Skin of body (tissue), 2 donors: Measurements from ENCODE around the gene LEMD2. TPM values are rescaled to one million over a fixed set of nuclear protein-coding genes. Genes with fewer than 3 reads are reported as not detected.

ENCODE experiments used
- DNase-seq: peaks from one replicate; lab custom pipeline; 2025; lab: John Stamatoyannopoulos, UW
- total RNA-seq: library from RNA; depleted of rRNA; stranded (reverse); fragments of >200 nt; gene quantifications from one replicate; pipeline ENCODE4 v1.2.3, GENCODE V29; 2014

LEMD2 gene
- total RNA-seq, 1 donor from 2014 or later: 39.2 TPM

DNA sequence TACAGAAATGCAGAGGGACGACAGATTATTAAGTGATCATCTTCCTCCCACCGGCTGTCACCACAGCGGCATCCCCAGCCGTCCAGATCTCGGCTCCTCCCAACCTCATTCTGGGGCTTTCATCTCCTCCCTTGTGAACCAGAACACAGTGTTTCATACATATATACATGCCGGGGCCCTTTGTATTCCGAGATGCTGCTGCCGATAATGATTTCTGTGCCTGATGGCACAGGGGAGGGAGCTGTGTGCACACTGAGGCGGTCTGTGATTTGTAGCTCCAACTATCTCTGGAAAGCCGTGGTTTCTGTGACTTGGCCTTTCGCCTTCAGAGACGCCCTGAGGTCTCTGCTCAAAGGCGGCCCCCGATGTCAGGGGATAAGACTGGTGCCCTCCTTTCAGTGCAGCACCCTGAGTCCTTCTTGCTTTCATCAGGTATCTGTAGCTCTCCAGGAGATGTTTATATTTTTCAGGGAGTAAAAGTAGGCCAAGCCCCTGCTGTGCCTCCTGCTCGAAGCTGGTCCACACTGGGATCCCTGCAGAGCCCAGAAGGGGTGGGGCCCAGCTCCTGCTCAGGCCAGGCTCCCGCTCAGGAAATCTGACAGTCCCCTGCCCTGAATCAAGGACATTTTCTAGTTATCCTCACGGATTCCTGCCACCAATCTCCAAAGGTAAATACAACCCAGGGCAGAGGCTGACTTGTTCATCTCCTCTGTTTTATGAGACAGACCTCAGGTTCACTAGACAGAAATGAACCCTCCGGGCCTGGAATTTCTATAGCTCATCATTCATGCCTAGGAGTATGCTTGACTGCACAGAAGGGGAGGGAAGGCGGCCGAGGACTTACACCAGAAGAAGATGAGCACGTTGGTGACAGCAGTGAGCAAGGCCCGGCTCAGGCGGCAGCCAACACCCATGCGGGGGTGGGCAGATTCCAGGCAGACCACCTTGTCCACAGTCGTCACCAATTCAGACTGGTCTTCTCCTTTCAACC, 11.2 kb downstream of the LEMD2 start:
- DNase-seq: no peak

DNA sequence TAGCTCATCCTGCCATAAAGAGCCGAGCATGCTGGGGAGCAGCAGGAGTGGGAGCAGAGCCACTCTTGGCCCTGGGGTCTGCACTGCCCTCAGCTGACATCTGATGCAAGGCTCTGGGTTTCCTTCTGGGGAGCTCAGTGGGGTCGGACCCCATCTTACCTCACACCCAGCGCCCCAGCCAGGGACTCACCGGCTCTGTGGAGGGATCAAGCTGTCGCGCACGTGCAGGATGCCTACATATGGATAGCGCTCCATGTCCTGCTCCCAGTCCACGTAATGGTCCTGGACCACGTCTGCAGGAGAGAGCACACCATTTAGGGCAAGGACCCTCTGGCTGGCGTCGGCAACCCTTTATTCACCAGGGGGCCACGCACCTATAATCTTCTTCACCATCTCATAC, 12.2 kb downstream of the LEMD2 start:
- DNase-seq: no peak

DNA sequence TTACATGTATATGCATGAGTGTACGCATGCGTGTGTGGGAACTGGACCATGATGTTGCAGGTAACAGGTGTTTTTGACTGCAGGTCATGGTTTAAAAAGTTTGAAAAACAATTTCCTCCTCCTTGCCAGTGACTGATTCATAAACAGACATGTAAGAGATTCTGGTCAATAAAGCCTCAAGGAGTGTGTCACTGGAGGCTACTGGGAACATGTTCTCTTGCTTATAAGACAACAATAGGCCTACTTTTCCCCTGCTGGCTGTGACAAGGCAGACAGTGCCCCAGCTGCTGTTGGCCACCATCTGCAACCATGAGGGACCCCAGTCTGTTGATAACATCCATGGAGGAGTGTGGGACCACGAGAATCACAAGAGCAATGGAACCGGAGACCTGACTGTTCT, 12.7 kb downstream of the LEMD2 start:
- DNase-seq: no peak

DNA sequence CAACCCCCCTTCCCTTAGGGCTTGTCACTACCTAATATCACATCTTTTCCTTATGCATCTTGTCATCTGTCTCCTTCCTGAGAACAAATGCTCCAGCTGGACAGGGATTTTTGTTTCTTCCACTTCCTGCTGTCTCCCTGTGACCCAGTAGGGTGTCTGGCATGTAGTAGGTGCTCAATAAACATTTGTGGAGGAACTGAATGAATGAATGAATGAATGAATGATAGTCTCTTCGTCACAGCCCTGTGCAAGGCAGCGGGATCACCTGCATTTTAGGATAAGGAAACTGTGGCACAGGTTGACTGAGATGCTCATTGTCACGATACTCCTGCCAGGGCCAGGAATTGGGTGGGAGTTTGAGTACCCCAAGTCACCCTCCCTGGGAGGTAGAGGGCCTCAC, 14.2 kb downstream of the LEMD2 start:
- no peak for DNase-seq

DNA sequence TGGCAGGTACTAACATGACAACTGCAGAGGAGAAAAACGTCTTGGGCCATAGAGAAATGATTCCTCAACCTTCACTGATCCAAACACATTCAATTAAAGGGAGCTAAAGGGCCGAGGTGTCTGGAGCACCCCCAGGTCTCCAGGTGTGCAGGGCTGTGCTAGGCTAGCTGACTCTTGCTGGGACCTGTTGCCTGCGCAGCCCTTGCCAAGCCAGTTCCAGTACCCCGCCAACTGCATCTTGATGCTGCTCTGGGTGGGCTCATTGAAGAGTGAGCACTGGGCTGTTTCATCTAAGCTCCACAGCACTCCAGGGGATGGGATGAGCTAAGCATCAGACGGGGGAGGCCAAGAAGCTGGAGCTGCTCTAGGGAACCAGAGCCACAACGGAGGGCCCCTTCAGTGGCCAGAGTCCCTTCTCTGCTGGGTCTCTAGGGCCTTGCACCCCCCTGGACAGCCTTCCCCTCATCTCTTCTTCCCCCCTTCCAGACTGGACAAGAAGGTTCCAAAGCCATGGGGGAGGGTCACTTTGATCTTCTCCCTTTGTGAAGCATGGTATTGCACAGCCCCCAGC, 15.9 kb downstream of the LEMD2 start:
- DNase-seq: no peak

DNA sequence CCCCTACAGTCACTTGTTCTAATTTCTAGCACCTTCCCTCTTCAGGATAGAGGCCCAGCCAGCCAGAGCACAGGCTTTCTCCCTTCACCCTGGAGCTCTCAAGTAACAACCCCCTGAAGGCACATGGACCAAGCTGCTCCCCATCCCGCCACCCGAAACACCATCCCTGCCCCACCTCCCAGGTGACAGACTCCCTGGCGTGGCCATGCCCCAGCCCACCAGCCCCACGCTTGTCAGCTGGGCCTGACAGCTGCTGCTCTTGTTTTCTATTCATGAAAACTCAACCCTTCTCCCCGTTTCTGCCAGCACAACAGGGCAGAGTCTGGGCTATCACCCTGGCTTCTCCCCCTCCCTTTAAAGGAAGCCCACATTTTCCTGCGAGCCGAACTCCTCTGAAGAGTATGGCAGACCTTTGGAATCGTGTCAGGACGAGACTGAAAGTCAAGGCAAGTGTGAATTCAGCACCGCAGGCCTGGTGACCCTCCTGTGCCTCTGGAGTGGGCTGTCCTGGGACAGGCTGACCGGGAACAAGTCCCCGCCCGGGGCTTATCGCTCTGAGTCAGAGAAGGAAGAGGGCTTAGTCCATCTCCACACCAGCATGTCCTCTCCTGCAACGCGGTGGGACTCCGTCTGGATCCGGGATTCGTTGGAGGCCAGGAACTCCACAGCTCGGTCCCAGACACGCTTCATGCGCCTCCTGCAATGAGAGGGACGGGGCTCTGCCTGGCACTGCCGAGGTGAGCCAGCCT, 16.7 kb downstream of the LEMD2 start:
- no peak for DNase-seq

DNA sequence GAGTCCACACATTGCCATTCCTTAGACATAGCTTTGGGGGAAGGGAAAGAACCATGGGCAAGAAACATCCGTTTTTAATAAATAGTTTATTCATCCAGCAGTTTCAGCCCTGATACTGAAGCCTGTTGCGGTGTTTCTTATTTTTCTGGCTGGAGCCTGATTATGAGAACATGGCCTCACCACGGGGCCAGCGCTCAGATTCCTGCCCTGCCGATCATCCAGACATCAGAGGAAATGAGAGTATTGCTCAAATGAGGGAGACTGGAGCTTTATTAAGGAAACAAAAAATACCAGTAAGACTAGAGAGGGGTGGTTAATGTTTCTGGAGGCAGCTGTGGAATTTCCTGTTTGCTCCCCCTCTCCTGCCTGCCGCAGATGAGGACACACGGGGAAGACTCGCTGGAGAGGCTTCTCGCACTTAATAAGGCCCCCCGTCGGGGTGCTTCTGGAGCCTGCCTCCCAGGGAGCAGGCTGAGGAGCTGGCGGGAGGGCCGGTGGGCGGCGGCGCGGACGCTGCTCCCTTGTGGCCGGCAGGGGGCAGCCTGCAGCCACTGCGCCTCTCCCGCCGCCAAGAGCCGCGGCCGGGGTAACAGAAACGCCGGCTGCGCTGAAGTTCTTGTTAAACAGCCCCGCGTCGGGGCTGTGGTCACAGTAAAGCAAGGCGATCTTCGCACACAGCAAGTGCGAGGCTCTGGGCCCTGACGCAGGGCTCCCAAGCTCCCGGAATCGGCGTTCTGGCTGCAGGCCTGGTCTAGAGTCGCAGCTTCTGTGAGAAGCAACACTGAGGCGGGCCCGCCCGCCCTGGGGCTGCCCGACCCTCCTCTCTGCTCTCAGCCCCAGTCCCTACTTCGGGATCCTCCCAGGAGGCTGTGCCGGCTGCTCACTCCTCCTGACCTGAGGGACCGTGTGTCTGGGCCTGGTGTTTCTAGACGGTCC, 17.5 kb downstream of the LEMD2 start:
- DNase-seq: peak; percentile 87

DNA sequence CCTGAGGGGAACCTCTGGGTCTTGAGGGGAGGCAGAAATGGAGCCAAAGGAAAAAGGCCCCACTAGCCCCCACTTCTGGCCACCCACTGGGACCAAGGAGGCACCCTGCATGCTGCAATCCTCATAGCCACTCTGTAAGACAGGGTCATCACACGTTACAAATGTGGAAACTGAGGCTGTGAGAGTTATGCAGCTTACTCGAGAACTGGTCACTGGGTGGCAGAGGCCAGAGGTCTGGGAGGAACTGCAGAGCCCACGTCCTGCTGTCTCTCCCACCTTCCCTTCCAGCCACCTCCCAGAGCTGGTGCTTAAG, 18.1 kb downstream of the LEMD2 start:
- DNase-seq: no peak

DNA sequence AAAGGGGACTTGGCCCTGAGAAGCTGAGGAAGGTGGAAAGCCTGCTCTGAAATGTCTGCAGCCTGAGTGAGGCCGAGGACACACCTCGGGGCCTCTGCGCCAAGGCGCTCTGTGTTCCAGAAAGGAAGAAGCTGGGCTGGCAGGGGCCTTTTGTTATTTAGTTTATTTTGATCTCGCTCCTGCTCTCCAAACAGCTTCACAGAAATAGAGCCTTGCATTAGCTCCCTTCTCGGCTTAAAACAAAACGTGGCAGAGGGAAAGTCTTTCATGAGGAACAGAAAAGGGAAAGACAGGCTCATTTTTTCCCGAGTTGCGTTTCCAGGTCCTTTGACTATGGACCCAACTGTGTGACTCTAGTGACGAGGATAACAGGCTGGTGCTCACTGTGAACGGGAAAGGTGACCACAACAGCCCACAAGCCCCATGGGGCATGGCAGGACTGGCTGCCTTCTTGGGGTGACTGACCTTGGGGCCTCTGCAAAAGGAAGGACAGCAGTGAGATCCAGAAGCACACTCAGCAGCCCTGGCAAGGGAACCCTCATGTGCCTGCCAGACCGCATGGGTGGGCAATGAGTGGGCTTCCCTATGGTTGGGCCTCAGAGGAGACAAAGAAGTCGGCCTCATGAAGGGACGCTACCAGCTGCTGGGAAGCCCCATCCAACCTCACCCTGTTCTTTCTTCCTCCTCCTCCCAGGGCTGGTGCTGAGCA, 18.7 kb downstream of the LEMD2 start:
- DNase-seq: no peak

DNA sequence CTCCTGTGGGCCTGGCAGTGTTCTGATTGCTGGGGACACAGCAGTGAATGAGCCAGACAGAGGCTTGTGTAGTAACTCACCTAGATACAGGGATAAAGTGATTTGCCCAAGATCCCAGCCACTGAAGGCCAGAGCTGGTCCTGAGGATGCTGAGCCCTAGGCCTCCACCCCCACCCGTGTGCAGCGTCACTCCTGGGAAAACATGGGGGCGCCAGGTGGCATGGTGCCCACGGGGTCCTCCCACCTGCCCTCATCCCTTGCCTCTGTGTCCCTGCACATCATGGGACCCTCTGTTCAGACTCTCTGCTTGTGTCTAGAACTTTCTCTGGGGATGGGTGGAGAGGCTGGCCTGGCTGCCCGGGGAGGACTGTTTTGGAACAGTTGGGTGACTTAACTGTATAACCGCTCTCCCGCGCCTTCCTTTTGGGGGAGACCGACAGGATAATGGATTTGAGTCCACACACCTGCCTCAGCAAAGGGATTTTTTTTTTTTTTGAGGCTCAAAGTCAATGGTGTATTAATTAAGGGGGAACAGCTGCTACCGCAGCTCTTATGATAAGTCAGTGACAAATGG, 19.6 kb downstream of the LEMD2 start:
- DNase-seq: no peak

DNA sequence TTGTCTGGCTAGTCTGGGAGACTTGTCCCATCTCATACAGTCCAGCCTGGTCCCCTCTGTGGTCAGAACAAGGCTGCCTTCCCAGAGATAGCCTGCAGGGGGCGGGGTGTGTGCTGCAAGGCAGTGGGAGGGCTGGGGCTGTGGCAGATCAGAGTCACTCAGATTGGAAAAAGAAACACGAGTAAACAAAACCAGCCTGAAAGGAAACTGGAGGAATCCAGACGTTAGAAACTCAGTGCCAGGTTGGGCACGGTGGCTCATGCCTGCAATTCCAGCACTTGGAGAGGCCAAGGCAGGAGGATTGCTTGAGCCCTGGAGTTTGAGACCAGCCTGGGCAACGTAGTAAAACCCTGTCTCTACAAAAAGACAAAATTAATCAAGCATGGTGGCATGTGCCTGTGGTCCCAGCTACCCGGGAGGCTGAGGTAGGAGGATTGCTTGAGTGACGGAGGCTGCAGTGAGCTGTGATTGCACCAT, 20.2 kb downstream of the LEMD2 start:
- no peak for DNase-seq

DNA sequence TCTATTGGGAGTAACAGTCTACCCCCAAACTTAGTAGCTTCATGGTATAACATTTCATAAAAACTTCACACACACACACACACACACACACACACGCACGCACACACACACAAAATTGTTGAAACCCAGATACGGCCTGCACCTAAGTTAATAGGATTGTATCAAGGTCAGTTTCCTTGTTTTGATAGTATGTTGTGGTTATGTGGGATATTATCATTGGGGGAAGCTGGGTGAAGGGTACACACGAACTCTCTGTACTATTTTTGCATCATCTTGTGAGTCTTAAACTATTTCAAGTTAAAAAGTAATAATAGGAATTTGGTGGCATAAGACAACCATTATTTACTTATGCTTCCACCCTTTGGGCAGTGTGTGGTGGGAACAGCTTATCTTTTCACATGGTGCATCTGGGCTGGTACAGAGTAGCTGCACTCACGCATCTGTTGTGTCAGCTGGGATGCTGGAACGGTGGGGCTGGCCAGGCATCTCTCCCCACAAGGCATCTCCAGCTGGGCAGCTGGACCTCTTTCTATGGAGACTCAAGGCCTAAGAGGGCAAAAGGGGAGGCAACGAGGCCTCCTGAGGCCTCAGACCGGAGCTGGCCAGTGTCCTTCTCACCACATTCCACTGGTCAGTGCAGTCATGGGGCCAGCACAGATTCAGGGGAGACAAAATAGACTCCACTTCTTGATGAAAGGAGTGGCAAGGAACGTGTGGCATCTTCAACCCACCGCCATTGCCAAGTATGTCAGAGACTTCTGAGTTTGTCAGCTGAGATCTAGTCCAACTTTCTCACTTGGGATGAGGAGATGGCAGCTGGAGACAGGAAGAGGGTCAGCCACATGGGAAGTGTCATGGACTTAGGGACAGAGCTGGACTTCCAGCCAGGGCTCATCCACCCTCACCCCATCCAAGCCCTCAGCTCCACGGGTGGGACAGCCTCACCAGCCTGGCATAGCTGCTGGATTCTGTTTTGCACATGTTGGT, 21.7 kb downstream of the LEMD2 start:
- DNase-seq: no peak

DNA sequence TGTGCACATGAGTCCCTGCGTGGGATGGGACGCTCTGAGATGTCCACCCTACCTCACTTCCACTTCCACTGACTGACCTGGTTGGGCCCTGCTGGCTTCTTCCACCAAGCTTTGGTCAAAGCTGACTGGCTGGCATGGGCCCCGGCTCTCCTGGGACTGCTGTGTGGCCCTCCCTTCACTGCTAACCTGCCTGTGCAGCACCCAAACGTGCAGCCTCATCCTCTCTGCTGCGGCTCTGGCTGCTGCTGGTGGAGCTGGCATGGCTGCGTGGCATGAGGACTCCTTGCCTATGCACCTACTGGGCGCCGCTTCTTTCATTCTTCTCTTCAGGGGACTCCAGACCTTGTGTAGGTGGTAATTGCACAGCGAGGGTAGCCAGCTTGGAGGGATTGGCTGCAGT, 23.6 kb downstream of the LEMD2 start:
- DNase-seq: no peak

DNA sequence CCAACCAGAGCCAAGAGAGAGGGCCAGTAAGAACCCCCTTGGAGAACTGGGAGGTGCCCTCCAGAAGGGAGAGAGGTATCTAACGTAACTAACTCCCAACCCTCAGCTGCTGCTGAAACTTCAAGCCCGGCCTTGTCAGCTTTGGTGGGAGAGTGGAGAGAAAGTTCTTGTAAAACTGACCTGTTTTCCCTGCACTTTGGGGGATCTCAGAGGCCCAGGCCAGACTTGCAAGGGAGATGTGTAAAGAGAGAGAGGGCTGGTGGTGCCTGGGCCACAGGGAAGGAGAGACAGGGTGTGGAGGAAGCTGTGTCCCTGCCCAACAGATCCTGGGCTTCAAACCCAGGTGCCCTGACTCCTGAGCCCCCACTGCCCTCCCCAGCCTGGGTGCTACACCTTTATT, 24.9 kb downstream of the LEMD2 start:
- DNase-seq: no peak

DNA sequence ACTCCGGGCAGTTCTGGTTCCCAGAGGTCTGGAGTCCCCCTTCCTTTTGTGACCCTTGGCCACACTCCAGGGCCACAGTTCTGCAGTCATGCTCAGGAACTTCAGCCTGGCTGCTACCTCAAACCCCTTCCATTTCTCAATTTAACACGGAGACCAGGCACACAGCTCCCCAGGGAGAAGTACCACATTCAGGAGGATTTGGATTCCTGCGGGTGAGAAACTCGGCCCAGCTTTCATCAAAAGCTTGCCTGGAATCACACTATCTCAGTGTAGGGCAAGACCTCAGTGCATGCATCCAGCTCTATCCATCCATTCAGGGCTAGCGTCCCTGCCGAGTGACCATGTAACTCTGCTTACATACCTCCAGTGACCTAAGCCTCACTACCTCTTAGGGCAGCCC, 25.4 kb downstream of the LEMD2 start:
- no peak for DNase-seq

DNA sequence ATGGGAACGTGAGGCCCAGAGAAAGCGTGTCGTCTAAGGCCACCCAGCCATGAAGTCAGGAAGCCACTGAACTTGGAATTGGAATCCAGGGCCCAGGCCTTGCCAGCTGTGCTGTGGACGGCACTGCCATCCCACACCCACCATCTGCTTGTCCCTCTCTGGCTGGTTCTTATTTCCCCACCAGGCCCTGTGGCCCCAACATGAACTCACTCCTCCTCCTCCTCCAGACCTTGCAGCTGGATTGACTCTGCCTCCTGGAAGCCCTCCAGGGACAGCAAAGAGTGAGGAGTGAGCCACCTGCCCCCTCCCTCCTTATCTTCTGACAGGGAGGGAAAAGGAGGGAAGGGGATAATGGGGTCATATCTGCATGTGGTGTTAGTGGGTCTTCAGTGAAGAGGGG, 26.2 kb downstream of the LEMD2 start:
- no peak for DNase-seq

DNA sequence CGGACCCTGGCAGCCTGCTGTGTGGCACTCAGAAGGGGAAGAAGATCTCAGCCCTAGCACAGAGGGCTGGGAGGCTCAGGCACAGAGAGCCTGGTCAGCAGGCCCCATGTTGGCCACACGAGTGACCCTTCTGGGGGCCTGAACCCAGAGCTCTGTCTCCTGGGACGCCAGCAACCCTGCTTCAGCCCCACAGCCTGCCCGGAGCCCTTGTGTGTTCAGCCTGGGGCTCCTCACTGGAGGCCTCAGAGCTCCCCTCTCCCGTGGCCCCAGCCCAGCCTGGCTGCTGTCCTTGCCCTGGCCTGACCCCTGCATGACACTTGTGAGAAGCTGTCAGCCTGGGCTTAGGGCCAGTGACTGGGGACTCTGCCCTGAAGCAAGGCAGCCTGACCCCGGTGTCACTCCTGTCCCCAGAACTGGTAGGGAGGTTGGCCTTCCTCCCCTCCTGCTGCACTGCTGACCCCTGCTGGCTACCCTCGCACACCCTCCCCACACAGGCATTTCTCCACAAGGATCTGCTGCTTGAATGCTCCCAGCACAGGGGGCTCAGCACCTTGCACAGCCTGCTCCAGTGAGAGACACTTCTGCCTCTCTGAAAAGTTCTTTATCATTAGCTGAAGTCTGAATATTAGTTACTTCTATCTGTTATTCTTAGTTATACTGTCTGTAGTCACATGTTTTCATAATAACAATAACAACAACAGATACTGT, 26.9 kb downstream of the LEMD2 start:
- no peak for DNase-seq

DNA sequence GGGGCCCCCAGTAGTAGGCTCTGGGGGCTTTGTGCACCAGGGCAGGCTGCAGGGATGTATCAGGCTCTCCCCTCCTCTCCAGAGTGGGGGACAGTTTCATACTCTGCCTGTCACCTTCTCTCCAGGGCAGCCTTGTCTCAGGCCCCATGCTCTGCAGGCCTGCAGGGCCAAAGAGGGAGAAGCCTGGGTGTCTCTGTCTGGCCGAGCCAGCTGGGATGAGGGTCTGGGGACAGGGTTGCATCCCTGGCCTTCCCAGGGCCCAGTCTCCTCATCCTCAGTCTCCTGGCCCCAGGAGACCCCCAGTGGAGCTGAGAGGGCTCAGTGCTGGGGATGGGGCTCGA, 27.4 kb downstream of the LEMD2 start:
- DNase-seq: no peak
